ENCODE results near the gene ADGRE3.
A peak's percentile ranks its signal among the peaks of the same experiment; 100 is the strongest.
"Not testable (repeated sequence)": the region's sequence is repeated elsewhere in the genome, so short reads cannot be mapped to it uniquely, and the experiment has no call there.

Gene ADGRE3

DNA sequence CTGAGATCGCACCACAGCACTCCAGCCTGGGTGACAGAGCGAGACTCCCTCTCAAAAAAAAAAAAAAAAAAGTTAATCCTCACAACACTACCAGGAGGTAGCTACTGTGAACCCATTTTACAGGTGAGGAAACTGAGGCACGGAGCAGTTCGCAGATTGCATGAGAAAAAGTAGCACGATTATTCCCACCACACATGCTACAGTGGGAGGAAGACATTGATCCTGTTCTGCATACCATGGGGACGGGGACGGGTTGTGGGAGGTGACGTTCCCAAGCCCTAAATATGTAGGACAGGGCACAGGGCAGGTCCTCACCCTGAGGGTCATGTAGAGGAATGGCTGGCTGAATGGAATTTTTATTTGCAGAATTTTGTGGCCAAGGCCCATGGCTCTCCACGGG is 68.0 kb downstream of the ADGRE3 start:
- H3K4me3 ChIP-seq (ENCODE audit: low read depth, low read length) = no peak overlapping the region
- TF ChIP-seq, protein P1, sequence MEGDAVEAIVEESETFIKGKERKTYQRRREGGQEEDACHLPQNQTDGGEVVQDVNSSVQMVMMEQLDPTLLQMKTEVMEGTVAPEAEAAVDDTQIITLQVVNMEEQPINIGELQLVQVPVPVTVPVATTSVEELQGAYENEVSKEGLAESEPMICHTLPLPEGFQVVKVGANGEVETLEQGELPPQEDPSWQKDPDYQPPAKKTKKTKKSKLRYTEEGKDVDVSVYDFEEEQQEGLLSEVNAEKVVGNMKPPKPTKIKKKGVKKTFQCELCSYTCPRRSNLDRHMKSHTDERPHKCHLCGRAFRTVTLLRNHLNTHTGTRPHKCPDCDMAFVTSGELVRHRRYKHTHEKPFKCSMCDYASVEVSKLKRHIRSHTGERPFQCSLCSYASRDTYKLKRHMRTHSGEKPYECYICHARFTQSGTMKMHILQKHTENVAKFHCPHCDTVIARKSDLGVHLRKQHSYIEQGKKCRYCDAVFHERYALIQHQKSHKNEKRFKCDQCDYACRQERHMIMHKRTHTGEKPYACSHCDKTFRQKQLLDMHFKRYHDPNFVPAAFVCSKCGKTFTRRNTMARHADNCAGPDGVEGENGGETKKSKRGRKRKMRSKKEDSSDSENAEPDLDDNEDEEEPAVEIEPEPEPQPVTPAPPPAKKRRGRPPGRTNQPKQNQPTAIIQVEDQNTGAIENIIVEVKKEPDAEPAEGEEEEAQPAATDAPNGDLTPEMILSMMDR (IDR thresholded peaks at IDR 0.05; ENCODE audit: borderline replicate concordance, insufficient read depth, low read depth, low read length) = no peak

DNA sequence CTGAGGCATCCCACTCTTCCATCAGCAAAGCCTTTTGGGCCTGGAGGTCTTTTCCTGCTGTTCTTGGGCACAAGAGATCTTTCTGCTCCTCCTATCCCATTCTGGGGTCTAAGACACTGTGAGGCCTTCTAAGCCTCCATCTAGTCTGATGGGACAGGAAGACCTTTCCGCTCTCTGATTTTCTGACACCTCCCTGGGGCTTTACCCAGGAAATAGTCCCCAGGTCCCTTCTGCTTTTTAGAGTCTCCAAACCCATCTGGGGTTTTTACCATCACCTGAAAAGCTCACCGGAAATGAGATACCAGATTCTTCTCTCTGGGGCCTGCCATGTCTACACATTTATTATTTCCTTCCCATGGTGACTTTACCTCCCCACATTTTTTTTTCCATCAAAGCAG is 70.7 kb downstream of the ADGRE3 start:
- TF ChIP-seq, protein P1 (IDR thresholded peaks at IDR 0.05; ENCODE audit: borderline replicate concordance, insufficient read depth, low read depth, low read length) = no peak
- H3K4me3 ChIP-seq (ENCODE audit: low read depth, low read length) = no peak overlapping the region

DNA sequence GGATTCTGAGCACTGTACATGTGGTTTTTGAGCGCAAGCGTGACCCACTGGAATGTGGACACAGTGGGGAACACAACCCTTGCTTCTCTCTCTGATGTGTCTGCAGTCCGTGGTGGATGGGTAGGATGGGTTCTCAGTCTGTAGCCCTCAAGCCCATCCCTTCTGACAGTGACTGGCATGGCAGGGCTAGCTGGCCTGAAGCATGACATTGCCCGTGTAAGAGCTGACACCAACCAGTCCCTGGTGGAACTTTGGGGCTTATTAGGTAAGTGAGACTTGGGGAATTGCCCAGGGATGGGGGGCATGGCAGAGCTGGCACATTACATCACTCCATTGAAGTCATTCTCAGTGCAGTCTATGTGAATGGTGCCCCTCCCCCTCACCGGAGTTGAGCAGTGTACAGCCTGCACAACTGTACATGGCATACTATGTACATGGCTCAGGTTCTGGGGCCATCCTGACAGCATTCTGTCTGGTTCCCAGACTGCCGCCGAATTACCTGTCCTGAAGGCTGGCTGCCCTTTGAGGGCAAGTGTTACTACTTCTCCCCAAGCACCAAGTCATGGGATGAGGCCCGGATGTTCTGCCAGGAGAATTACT is 75.0 kb downstream of the ADGRE3 start:
- H3K4me3 ChIP-seq (ENCODE audit: low read depth, low read length) = no peak overlapping the region
- TF ChIP-seq, protein P1 (IDR thresholded peaks at IDR 0.05; ENCODE audit: borderline replicate concordance, insufficient read depth, low read depth, low read length) = no peak

DNA sequence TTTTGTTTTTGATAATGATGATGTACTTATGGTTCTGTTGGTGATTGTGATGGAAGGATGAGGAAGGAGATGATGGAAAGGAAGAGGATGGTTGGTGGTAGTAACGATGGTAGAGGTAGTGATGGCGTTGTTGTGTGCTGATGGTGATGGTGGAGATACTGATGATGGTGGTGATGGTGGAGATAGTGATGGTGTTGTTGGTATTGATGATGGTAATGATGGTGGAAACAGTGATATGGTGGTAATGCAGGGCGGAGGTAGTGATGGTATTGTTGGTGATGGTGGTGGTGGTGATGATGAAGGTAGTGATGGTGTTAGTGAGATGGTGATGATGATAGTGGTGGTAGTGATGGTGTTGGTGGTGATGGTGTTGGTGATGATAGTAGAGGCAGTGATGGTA is 79.1 kb downstream of the ADGRE3 start:
- H3K4me3 ChIP-seq (ENCODE audit: low read depth, low read length) = no peak overlapping the region
- TF ChIP-seq, protein P1 (IDR thresholded peaks at IDR 0.05; ENCODE audit: borderline replicate concordance, insufficient read depth, low read depth, low read length) = no peak

DNA sequence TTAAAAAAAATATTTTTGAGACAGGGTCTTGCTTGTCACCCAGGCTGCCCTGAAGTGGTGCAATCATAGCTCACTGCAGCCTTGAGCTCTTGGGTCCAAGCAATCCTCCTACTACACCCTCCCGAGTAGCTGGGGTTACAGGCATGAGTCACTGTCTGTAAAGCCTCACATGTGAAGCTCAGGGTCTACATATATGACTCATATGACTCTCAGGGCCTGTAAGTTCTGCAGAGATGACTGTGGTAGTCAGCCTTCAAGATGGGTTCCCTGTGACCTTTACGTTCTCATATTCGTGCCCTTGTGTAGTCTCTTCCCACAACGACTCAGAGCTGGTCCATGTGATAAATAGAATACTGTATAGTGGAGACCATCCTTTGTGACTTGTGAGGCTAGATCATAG is 85.2 kb downstream of the ADGRE3 start:
- not testable (repeated sequence) for H3K4me3 ChIP-seq (ENCODE audit: low read depth, low read length)

DNA sequence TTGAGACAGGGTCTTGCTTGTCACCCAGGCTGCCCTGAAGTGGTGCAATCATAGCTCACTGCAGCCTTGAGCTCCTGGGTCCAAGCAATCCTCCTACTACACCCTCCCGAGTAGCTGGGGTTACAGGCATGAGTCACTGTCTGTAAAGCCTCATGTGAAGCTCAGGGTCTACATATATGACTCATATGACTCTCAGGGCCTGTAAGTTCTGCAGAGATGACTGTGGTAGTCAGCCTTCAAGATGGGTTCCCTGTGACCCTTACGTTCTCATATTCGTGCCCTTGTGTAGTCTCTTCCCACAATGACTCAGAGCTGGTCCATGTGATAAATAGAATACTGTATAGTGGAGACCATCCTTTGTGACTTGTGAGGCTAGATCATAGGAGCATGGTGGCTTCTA is 89.5 kb downstream of the ADGRE3 start:
- H3K4me3 ChIP-seq (ENCODE audit: low read depth, low read length) = not testable (repeated sequence)

DNA sequence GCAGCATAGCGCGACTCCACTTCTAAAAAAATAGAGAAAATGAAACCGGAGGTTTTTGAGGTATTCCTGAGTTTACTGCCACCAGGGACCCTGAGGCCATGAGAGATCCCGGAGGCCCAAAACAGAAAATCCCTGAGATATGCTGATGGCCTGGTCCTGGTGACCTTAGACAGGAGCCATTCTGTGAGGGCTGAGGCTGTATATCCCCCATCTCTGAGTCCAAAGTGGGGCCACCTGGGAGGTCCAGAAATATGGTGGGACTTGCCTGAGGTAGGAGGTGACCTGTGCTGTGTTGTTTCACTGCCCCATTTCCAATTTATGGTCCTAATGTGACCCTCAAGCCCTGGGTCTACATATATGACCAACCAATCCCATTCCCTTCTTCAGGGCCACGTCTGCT is 90.3 kb downstream of the ADGRE3 start:
- peak overlapping the region; percentile 53 for H3K4me3 ChIP-seq (ENCODE audit: low read depth, low read length)

DNA sequence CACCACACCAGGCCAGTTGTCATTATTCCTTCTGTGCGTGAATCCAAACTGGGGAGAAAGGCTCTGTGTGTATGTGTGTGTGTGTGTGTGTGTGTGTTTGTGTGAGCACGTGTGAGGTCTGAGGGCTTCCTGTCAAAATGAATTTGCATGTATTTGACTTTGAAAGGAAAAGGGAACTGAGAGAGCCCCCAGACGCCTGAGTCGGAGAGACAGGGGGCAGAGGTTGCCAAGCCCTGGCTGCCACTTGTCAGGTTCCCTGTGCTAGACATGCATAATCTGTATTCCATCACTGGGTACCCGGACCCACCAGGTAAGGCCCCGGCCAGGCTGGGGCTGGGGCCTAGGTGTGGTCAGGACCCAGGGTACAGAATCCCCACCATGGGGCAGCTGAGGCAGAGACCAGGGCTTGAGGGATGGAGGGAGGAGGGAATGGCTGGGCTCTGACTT is 91.7 kb downstream of the ADGRE3 start, which contains the start of gene CLEC17A:
CLEC17A (plus strand) TSS at position 191 of the 447 bp plus-strand sequence; CDS start at position 268, 77 bp downstream.
- TF ChIP-seq, protein P1 (IDR thresholded peaks at IDR 0.05; ENCODE audit: borderline replicate concordance, insufficient read depth, low read depth, low read length) = no peak
- peak within 1 kb of the TSS; percentile 53 for H3K4me3 ChIP-seq (ENCODE audit: low read depth, low read length)

DNA sequence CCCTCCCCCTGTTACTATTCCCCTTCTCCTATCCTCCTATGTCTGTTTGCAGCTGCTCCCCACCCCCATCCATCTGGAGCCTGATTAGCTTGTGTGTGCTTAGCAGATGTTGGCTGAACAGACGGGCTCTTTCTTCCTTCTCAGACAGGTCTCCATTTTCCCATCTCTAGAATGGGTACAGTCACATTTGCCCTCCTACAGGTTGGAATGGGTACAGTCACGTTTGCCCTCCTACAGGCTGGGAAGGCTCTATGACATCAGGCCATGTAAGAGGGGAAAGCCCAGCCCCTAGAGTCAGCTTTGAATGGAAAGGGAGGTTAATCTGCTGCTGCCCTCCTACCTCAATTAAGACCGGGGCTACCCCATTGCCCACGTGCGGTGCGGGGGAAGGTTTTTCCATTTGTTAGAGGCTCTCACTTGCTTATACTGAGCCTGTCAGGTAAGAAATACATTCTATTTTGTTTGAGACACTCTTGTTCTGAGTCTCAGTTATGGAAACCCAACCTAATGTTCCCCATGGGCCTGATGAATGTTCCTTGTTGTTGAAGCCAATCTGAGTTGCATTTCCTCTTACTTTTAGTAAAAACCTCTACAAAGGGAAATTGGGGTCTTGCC is 93.9 kb downstream of the ADGRE3 start:
- no peak overlapping the region for H3K4me3 ChIP-seq (ENCODE audit: low read depth, low read length)
- TF ChIP-seq, protein P1 (IDR thresholded peaks at IDR 0.05; ENCODE audit: borderline replicate concordance, insufficient read depth, low read depth, low read length) = peak; percentile 27; the same call in 1 of the 2 replicates
